HG03460 (cell line): ENCODE results near the gene VEZF1.
A peak's percentile ranks its signal among the peaks of the same experiment; 100 is the strongest.

Source experiments
- ATAC-seq: cut with Tn5 transposase; IDR thresholded peaks from one replicate; pipeline ENCODE4 v1.9.1; 2021; ENCODE audit not compliant: unreplicated experiment

VEZF1 gene

DNA sequence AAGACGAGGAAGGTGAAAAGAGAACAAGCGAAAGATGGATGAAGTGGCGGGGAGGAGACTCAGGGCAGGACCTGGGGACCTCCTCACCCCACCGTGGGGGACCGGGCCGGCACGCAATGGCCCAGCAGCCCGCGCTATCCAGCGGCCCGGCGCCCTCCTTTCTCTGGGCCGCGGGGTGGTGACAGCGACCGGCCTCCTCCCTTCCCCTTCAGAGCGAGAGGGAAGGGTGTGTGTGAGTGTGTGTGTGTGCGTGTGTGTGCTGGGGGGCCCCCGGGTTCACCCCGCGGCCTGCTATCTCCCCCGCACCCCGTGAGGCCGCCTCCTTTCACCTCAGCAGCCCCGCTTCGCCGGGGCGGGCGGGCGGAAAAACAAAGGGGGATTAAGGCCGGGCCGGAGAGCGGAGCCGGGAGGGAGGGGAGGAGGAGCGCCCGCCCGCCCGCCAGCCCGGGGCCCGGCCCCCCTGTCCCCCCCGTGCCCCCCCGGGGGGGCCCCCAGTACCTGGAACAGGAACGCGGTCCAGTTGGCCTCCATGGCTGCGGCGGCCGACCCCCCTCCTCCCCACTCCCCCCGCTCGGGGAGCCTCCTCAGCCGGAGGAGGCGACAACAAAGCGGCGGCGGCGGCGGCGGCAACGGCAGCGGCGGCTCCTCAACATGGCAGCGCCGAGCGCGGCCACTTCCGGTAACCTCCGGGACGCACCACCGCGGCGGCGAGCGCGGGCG is at the start of gene VEZF1:
Gene VEZF1, minus strand, starts transcription at position 674 of the 720 bp plus-strand sequence. Its CDS starts 143 bp downstream, at position 531.
- ATAC-seq: peak; percentile 66

DNA sequence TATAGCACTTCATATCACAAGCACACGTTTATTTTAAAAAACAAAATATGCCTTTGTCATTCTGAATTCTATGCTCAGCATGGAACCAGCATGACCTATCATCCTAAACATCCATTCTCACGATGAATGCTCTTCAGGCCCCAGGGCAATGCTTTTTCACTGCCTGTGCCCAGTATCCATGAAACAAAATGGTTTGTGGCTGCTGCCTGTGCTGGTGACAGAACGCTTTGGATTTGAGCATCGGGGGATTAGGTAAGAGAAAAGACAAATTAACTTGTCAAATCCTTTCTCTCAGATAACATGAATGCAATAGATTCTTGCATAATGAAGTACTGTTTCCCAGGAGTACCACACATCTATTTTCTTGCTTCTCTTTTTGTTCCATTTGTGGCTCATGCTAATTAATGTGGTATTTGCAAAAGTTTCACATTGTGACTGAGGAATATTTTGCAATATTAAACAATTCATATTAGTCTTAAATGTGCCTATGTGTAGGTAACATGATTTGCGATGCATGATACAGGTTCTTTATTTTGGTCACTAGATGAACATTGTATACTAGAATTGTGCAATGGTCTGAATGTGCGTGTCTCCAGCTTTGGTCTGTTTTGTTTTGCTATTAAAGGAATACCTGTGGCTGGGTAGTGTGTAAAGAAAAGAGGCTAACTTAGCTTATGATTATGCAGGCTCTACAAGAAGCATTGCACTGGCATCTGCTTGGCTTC is 44.8 kb upstream of the VEZF1 start:
- ATAC-seq: no peak

DNA sequence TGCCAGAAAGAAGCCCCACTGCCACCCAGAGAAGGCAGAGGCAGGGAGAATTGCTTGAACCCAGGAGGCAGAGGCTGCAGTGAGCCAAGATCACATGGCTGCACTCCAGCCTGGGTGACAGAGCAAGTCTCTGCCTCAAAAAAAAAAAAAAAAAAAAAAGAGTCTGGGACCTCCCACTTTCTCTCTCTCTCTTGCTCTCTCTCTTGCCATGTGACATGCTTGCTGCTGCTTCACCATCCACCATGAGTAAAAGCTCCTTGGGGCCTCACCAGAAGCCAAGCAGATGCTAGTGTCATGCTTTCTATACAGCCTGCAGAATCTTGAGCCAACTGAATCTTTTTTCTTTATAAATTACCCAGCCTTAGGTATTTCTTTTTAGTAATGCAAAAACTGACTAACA is 40.5 kb upstream of the VEZF1 start:
- ATAC-seq: no peak

- ATAC-seq: no peak
Observed at GRCh38 chr17:58020401-58020800, 32.3 kb upstream of the VEZF1 start.

GRCh38 chr17:58019521-58019920 is 31.5 kb upstream of the VEZF1 start:
- ATAC-seq: no peak

DNA sequence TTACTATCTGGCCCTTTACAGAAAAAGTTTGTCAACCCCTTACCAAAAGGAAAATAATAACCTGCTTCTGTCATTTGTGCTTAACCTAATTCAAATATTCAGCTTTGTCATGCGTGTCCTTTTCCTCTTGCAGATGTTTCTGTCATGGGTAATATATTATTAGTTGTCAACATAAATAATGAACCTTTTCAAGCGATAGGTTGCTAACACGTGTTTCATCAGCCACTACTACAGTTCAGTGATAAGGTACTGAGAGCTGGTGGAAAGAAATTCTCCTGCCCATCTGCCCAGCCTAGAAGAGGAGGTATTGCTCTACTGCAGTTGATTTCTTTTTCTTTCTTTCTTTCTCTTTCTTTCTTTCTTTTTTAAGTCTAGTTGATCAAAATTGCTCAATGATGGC is 31.0 kb upstream of the VEZF1 start:
- ATAC-seq: no peak

GRCh38 chr17:58010067-58010799 is 22.2 kb upstream of the VEZF1 start:
- ATAC-seq: no peak

DNA sequence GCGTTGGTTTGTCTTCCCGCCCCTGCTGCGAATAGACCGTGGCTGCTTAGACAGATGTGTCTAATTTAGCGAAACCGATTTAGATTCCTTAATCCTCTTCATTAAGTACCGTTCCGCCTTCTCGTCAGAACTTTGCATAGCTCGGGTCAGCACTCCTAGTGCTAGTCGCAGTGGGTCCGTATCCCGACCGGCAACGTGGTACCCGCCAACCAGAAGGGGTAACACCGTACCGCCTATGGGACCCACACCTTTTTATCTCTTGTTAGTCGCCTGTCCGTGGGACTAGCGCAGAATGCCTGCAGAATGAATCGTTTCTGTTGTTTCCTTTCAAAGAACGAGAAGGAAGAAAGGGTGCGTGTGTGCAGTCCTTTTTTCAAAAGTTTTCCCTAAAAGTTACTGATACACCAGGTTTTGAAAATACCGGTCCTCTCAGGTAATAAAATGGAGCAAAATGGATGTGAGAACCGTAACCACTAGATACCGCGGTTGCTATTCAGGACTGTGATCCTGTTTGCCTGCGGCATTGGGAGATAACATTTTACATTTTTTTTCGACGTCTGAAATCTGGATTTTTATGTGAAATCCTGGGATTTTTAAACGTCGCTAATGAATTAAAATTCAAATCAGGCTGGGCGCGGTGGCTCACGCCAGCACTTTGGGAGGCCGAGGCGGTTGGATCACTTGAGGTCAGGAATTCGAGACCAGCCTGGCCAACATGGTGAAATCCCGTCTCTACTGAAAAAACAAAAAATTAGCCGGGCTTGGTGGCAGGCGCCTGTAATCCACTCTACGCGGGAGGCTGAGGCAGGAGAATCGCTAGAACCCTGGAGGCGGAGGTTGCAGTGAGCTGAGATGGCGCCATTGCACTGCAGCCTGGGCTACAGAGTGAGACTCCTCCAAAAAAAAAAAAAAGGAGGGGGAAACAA is 20.0 kb upstream of the VEZF1 start:
- peak; percentile 35 for ATAC-seq

GRCh38 chr17:58006924-58007780 is 19.1 kb upstream of the VEZF1 start, which contains the start of gene SRSF1:
Gene SRSF1 (minus strand): TSS chr17:58007246. CDS start chr17:58007137, 109 bp downstream.
- peak; percentile 87 for ATAC-seq

DNA sequence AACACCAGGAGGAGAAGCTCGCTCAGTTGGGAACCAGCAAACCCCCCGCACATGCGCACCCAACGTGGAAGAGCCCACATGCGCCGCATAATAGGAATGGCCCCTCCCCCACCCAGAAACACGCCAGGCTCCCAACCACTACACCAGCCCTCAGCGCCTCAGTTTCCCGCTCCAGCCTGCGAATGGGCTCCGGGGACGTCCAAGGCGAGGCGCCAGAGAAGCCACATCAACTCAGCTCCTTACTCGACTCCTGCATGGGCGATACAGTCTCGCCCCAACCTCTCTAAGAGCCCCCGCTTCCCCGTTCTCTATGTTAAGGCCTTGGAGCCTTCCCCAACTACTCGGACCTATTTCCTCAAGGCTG is 18.5 kb upstream of the VEZF1 start:
- no peak for ATAC-seq

GRCh38 chr17:58005728-58006559 is 17.9 kb upstream of the VEZF1 start:
- ATAC-seq: no peak

DNA sequence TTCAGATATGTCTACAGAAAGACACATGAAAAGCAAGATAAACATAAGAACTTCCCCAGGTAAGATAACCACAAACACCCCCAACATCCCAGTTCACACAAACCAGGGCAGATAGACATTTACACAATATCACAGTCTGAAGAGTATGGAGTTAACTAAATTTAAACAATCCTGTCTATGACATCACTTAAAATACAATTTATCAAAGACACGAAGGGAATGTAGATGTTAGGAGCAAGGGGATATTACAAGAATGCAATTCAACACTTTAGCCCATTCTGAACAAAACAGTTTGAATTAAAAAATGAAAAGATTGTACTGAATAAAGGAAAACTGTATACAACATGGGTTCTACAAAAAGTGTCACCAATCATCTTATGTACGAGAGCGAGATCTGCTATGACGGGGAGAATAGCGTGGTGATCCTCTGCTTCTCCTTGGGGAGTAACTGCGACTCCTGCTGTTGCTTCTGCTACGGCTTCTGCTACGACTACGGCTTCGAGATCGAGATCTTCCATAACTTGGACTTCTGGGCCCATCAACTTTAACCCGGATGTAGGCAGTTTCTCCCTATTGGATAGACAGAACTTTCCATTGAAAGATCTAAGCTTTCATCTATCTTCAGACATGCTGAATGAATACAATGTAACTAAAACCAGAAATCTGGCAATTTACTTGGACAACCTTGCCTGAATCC is 17.1 kb upstream of the VEZF1 start:
- ATAC-seq: no peak

- ATAC-seq: no peak
Observed at GRCh38 chr17:58004060-58004459, 16.0 kb upstream of the VEZF1 start.

DNA sequence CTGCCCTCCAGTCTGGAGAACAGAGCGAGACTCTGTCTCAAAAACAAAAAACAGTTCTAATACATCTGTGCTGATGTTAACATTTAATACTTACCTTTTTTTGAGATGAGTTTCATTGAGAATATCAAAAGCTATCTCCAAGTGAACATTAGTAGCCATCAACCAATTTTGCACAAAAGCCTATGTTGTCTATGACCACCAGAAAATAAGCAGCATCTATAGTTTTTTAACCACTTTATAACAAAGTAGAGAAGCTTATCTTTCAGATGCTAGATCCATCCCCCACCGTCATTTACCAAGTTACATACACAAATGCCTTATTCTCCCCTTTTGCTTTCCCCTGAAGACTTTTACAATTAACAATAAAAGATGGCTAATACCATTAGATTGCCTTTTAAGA is 14.9 kb upstream of the VEZF1 start:
- ATAC-seq: no peak

DNA sequence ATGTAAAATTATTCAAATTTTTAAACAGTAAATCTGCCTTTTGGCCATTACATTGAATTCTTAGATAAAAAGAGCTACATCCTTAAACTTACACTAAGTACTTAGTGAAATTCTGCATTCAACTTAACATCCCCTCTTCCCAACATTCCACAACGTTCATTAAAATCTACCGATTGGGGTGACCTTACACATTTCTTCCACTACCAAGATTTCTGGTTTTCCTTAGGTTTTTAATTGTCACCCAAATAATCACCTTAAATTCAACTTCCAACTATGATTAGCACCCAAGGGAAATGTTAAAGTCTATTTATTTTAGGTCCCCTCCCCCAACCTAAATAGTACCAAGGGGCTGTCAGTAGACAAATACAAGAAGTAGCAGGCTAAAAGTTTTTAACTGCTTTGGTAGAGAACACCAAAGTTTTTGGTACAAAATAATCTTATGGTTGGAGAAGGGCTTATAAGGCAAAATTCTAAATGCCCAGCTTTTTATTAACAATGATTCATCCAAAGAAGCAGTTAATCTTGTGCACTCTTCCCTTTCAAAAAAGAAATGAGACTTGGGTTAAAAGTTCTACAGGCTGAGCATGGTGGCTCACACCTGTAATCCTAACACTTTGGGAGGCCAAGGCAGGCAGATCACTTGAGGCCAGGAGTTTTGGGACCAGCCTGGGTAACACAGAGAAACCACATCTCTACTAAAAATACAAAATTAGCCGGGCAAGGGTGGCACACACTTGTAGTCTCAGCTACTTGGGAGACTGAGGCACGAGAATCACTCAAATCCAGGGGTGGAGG is 14.3 kb upstream of the VEZF1 start:
- no peak for ATAC-seq

- no peak for ATAC-seq
Observed at GRCh38 chr17:58001461-58002124, 13.5 kb upstream of the VEZF1 start.

- ATAC-seq: no peak
Observed at GRCh38 chr17:57999496-58000017, 11.5 kb upstream of the VEZF1 start.
